Skin of body (tissue), 2 donors: ENCODE data around the gene CRYBG1. TPM values are rescaled to one million over a fixed set of nuclear protein-coding genes. Genes with fewer than 3 reads are reported as not detected.
"Not testable (repeated sequence)": the region's sequence is repeated elsewhere in the genome, so short reads cannot be mapped to it uniquely, and the experiment has no call there.

Experiments
- DNase-seq: peaks from one replicate; lab custom pipeline; 2025; lab: John Stamatoyannopoulos, UW
- total RNA-seq: library from RNA; depleted of rRNA; stranded (reverse); fragments of >200 nt; gene quantifications from one replicate; pipeline ENCODE4 v1.2.3, GENCODE V29; 2014

The CRYBG1 gene
- total RNA-seq, 1 donor from 2014 or later = 24.9 TPM

DNA sequence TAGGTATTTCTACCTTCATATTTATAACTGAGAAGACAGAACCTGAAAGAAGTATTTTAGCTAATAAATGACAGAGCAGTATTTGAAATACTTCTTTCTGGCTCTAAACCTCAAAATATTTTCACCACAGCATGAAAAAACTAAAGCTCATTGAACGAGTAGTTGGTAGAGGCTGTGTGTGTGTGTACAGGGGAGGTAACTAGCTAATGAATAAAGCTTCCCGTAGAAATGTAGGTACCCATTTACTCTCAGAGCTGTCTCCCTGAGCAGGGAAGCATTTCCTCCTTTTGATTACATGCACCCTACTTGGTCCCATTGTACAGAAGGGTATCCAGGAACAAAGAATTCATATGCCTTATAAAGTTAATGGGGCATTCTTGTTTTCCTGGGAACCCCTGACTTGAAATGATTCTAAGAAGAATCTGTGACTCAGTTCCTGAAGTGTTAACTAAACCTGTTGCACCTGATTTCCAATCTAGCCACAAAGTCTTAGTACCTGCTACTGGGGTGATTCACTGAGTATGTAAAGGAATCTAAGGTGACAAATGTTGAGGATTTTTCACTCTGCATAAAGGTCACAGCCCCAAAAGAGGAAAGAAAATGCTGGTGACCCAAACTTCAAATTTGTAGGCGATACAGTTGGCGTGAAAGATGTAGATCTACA is 12.5 kb downstream of the CRYBG1 start:
- no peak for DNase-seq

DNA sequence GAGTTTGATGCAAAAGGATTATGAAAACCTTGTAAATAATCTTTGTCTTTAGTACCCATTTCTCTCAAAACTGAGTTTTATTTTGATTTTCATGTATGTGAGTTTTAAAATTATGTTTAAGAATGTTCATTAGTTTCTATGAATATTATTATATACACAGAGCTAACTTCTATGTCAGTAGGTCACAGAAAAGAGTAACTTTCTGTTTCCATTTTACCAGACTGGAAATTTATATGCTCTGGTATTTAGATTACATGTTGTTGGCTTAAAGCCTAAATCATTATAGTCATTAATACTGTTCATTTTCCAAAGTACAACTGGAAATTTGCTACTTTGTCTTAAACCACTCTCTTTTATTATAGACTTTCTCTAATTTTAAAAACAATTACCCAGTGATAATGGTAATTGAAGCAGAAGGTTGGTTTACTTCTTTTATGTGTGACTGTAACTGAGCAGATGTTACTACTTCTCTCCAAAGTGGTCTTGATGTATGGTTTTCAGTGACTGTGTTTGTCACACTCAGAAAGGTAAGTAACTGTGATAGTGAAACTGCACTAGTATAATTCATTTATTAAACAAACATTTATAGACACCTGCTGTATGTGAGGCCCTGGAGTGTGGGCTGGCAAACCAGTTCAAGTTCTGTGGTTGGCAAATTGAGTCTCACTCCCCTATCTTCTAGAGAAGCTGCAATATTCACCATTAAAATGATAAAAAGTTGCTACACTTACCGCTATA is 13.2 kb downstream of the CRYBG1 start:
- no peak for DNase-seq

DNA sequence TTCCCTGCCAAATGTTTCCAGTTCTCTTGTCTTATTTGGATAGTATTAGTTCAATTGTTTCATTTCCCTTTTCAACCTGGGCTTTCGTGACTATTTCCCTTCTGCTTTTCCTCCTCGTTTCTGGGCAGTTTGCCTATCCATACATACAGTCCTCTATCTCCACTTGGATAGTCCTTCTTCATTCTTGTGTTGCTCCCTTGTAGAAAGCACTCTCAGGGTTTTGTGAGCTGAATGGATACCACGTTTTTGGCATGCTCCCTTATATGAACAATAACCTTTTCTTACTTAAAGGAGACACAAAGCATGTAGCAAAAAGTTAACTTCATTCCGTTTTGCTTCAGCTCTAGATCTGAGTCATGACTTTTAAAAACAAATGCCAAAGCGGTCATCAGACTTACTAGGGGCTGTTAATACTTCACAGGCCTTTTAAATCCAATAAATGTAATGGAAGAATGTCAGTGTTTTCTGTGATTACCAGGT is 16.6 kb downstream of the CRYBG1 start:
- DNase-seq = peak; percentile 10

DNA sequence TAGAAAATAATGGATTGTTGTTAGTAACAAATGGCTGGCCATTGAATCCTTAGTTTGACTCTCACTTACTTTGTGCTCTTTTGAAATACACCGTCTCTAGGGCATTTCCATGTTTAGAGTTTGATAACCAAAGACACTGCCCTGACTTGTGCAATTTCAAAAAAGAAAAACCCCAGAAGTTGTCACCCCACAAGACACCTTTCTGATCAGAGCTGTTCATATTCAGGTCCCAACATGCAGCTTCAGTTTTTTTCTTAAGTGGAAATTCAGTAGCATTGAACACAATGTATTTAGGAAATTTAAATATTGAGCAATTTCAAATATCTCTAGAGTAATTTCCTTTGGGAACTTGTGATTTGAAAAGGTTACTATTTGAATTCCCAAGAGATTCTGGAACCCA is 19.4 kb downstream of the CRYBG1 start:
- no peak for DNase-seq

DNA sequence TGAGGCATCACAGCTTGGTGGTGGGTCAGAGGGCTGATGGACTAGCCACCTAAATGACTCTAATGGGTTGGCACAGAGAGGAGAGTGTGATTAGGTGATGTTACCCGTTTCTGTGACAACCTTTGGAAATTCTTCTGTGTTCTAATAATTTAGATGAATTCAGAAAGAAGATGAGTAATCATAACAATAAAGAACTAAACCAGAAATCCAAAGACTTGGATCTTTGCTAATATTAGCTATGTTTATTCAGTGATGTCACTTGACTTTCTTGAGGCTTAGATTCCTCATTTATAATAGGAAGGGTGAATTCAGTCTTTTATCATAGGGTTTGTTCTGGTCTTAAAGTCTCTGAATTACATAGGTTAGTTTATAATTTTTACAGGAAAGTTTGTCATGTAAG is 19.9 kb downstream of the CRYBG1 start:
- no peak for DNase-seq

DNA sequence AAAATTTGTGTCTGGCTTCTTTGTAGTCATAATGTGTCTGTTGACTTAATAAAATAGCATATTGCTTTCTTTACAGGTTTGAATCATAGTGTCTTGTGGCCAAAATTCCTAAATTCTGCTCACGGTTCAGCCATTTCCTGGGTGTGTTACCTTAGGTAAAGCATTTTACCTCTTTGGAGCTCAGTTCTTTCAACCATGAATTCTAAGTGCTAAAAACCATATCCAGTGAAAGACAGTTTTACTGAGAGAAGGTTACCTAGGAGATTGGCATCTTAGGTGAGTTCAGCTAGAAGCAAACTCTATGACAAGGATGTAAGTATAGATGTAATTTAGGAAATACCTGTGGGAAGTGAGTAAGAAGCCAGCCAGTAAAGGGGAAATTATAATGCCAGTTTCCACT is 20.7 kb downstream of the CRYBG1 start:
- no peak for DNase-seq

DNA sequence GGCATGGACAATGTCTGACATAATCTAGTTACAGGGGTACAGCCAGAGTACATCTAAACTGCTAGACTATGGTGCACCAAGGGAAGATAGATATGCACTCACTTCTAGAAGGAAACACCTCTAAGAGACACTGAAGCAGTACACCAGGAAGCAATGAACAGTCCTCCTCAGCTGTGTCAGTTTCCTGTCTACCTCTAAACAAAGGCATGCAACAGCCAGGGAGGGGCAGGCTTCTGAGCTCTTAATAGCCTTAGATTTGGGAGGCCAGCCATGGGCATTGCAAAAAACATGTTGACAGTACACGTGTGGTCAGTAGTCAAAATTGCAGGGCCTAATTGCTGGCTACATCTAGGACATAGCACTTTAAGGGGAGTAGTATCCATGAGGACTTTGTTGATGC is 21.4 kb downstream of the CRYBG1 start:
- no peak for DNase-seq

DNA sequence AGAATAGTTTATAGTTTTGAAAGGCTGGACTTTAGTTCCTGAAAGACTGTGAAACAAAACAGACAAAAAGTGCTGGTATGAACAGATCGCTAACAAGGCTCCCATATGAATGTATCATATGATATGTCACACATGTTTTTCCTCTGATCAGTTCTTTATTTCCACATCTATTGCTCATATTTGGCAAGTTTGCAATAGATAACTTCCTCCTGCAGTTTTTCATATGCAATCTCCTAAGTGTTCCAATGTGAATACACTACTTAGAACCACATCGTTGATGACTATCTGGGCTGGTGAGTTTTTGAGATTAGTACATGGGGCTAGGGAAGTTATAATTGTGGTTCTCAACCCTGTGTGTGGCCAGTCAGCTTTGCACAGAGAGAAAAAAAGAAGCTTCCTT is 23.1 kb downstream of the CRYBG1 start:
- no peak for DNase-seq

DNA sequence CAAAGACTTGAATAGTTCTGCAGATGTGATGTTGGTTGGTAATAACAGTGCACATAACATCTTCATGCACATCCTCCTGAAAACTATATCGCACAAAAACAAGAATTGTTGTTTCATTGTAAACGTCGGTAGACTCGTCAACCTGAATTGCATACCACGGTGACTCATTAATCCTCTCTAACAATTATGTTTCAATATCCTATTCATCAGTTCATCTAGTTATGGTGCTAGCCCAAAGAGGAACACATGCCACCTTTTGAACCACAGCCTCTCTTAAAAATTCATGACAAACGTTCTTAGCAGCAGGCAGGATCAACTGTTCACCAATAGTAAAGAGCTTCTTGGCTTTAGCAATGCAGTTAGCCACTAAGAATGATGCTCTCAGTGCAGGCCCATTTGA is 25.0 kb downstream of the CRYBG1 start:
- DNase-seq = no peak

DNA sequence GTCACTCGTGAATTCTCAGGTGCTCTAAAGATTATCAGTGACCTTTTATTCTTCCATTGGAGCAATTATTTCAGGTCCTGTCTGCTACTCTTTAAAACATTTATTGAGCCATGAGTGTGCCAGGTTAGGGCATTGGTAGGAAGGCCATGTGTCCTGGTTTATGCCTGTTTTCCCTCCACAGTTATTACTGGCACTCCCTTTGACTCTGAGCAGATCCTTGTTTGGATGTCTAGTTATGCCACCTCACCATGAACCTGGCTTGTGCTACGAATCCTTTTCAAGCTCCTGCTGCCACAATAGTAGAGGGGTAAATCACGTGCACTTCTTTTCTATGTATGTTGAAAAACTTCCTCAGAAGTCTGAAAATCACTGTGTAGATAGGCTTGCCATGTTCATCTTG is 27.4 kb downstream of the CRYBG1 start:
- DNase-seq = no peak

DNA sequence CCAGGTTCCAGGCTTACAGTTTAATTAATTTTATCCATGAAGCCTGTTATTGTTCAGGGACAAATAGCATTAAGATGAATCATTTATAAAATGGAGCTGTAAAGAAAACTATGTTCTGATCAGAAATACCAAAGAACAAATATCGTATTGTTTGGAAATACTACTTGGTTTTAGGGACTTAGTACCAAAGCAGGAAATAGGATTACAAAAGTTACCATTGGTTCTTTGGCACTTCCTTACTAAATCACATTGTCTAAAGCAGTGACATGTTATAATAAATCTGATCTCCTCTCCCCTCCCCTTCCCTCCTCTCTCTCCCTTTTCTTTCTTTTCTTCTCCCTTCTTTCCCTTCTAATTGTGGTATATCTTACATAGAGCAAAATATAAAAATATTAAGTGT is 29.6 kb downstream of the CRYBG1 start:
- no peak for DNase-seq

DNA sequence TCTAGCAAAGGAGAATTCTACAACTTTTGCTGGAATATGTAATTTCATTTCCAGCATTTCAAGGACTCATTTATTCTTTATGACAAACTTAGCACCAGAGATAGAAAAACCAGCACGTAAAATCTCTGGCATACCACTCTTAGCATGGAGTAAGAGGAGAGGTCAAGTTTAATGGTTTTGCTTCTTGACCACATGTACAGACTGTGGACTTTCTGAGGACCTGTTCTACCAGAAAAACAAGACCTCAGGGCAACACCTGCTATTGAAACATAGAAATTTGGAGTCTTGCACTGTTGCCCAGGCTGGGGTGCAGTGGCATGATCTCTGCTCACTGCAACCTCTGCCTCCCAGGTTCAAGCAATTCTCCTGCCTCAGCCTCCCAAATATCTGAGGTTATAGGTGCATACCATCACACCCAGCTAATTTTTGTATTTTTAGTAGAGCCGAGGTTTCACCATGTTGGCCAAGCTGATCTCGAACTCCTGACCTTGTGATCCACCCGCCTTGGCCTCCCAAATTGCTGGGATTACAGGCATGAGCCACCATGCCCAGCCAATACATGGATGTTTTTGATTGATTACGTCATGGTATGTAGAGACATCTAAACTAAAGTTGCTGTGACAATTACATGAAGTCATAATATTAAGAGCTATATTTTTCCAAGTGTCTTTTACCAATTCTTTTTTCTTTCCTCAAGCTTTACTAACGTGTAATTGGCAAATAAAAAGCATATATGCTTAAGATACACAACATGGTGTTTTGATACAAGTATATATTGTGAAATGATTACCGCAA is 36.1 kb downstream of the CRYBG1 start:
- no peak for DNase-seq

DNA sequence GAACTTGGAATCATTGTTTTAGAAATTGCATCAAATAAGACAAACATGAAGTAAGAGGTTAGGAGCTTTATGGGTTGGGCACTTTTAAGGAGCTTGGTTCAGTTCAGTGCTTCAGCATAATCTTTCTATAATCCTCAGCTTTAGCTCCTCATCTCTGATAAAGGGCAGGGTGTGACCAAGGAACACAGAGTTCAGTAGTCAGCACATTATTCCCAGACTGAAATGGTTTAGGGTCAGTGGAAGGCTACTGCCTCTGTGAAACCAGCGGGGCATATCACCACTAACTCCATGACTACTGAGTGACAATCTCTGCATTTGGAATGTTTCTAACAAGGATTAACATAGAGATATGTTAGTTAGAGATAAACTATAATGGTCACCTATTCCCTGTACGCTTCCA is 36.9 kb downstream of the CRYBG1 start:
- DNase-seq = no peak

DNA sequence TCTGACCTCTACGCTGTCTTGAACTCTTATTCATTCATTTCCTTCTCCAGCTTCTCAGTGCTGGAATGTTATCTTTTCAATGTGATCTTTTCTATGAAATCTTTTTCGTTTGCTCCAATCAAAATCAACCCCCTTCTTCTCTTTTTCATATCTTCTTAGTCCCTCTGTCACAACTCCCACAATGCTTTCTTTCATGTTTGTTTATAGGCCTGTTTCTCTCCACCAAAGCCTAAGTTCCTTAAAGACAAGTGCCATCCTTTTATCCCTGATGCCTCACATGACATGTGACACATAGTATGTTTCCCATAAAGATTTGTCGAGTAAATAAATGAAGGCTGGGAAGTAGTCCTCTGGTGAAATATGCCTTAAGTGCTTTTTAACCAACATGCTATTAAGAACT is 38.1 kb downstream of the CRYBG1 start:
- DNase-seq = no peak

DNA sequence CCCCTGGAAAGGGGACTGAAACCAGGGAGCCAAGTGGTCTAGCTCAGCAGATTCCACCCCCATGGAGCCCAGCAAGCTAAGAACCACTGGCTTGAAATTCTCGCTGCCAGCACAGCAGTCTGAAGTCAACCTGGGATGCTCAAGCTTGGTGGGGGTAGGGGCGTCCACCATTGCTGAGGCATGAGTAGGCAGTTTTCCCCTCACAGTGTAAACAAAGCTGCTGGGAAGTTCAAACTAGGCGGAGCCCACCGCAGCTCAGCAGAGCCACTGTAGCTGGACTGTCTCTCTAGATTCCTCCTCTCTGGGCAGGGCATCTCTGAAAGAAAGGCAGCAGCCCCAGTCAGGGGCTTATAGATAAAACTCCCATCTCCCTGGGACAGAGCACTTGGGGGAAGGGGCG is 44.5 kb downstream of the CRYBG1 start:
- not testable (repeated sequence) for DNase-seq

DNA sequence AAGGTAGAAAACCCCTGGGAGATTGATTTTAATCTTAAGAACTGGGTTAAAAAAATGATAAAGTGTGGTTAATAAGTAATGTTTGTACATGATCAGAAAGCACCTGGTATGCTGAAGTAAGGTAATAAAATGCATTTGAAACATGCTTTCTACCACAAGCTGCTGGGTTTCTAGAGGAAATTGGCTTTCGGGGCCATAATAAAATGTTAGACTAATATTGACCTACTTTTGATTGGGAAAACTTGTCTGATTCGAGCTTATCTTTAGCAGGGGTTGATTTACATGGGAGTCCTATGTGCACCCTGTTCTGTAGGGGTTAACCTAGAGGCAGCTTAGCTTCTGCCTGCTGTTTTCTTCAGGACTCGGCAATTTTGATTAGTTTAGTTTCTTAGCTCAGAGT is 50.5 kb downstream of the CRYBG1 start:
- DNase-seq = no peak

DNA sequence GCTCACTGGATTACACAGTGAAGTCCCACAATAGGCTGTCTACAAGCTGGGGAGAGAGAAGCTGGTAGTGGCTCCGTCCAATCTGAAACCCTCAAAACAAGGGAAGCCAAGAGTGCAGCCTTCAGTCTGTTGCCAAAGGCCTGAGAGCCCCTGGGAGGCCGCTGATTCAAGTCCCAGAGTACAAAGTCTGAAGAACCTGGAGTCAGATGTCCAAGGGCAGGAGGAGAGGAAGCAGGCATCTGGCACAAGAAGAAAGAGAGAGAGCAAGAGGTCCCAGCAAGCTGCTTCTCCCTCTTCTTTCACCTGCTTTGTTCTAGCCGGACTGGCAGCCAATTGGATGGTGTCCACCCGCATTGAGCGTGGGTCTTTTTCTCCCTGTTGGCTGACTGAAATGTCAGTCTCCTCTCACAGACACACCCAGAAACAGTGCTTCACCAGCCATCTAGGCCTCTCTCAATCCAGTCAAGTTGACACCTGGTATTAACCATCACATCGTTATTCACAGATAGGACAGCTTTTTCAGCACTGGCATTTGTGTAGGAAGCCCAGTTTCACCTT is 51.2 kb downstream of the CRYBG1 start:
- DNase-seq = no peak

DNA sequence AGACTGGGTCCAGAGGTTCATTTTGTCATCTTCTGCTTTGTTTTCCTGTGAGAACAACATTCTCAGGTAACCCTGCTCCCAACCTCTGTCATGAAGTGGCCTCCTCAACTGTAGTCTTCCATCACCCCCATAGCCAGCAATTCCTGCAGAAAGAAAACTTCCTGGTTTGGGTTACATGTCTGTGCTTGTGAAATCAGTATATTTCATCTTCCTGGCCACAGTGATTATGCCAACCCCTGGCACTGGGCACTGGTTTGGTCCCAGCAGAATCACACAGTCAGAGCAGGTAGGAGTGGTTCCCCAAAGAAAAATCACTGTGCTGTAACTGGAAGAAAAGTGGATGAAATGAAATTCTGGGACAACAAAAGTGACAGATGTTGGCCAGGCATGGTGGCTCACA is 52.5 kb downstream of the CRYBG1 start:
- no peak for DNase-seq

DNA sequence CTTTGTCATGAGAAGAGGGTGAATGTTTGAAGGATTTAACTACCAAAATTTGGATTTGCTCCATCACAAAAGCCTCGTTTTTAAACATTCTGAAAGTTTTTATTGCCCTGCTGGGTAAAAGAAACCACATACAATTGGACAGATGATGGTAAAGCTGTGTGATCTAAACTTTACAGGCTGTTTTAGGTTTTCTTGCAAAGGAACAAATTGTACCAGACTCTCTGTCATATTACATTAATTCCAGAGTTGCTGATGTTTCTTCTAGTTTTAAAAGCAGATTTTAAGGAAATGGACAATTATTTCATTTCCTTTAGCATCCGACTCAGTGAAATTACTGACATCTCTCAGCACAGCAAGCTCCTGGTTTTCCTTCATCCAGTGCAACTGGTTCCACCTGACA is 53.2 kb downstream of the CRYBG1 start:
- no peak for DNase-seq

DNA sequence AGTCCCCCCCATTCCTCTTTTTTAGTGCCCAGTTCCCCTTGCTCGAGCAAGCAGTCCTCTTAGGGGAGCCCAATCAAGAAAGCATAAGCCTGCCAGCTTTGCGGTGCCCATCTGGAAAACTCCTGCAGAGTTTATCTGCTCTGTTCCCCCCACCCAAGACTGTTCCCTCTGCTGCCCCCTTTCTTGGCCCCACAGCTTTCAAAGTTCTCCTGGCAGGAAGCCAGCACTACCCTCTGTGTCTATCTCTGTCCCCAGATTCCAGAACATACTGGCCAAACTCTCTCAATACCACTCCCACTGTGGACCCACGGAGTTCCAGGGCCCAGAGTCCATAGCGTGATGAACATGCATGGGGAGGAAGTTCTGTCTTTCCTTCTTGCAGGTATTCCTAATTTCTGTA is 55.4 kb downstream of the CRYBG1 start:
- no peak for DNase-seq

DNA sequence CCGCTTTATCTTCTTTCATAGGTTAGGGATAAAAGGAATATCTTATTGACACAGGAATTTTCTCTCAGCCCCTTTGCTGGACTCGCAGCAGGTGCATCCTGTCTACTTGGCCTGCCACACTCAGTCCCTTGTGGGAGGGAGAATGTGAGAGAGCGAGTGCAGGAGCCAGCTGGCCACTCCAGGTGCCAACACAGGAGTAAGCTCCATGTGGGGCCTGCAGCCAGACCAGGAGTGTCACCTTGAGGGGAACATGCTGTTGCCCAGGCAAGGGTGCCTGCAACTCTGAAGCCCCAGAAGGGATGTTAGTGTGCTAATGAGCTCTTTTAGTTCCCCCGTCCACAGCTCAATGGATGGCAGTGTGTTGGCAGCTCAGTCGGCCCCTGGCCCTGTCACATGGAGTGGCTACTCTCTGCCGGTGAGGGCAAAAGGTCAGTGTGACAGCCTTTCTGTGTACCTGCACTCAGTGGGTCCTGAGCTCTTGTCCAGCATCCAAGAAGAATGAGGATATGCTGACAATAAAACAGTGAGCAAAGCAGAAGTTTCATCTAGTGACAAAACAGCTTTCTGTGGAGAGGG is 57.1 kb downstream of the CRYBG1 start:
- DNase-seq = no peak
